ENCODE data around the gene LENG8.
A peak's percentile ranks its signal among the peaks of the same experiment; 100 is the strongest.

- TF ChIP-seq ZNF449 (tag by site-specific recombination; IDR thresholded peaks at IDR 0.05) (no peak), CTCF (tag by site-specific recombination; IDR thresholded peaks at IDR 0.05) (peak; percentile 68)
These were observed 9.7 kb upstream of the LENG8 start for GRCh38 chr19:54439174-54439851.

Measured in HEK293 (cell line).